ENCODE data around the gene VEGFD. TPM values are rescaled to one million over a fixed set of nuclear protein-coding genes. Genes with fewer than 3 reads are reported as not detected.

The VEGFD gene
- polyA plus RNA-seq, 1 donor (not counting 4 experiments of a cell fraction or from before 2014, with no cell fraction given): 0.14 TPM

- no peak overlapping the region for H3K4me2 ChIP-seq (ENCODE audit: control insufficient read depth, extremely low read depth, insufficient read depth, low read depth, low read length)
- TF ChIP-seq CTCF (optimal IDR thresholded peaks at IDR 0.05 in 1 of 3, IDR thresholded peaks at IDR 0.05 in 1 of 3, conservative IDR thresholded peaks at IDR 0.05 in 1 of 3; ENCODE audit: extremely low read depth in 1 of 3, insufficient read depth in 2 of 3, low read length in 3 of 3) (no peak), EZH2 (IDR thresholded peaks at IDR 0.05; ENCODE audit: low read length) (no peak)
- no peaks in the 10 kb centered on the region for H3K36me3 ChIP-seq (ENCODE audit: control insufficient read depth in 2 of 2, extremely low read depth in 1 of 2, insufficient read depth in 2 of 2, low read length in 2 of 2)
- no peak overlapping the region for H3K4me3 ChIP-seq (ENCODE audit: control insufficient read depth in 2 of 3, extremely low read depth in 1 of 3, insufficient read depth in 2 of 3, low read depth in 1 of 3, low read length in 3 of 3)
- H3K27me3 ChIP-seq (ENCODE audit: control insufficient read depth, extremely low read depth, insufficient read depth, low read length): peaks cover 6% of the 10 kb centered on the region
- FAIRE-seq: no peak
- dilution Hi-C loops (cut with MboI; ENCODE audit: extremely low pct_ligation_motif_present, low sequenced_read_pairs): no loop called here
- H3K4me1 ChIP-seq (ENCODE audit: control insufficient read depth, extremely low read depth, insufficient read depth, low read length): no peaks in the 10 kb centered on the region
- DNase-seq (ENCODE audit: low read depth, low spot score): no peak
- no peaks in the 10 kb centered on the region for H3K79me2 ChIP-seq (ENCODE audit: control insufficient read depth, insufficient read depth, low read length)
- no peak overlapping the region for H2AFZ ChIP-seq (ENCODE audit: control insufficient read depth, low read length)
- H4K20me1 ChIP-seq (ENCODE audit: control insufficient read depth, extremely low read depth, insufficient read depth, low read length): no peaks in the 10 kb centered on the region
- H3K27ac ChIP-seq (ENCODE audit: control insufficient read depth, insufficient read depth, low read length): no peak overlapping the region
- no peak overlapping the region for H3K9ac ChIP-seq (ENCODE audit: control insufficient read depth, extremely low read depth, insufficient read depth, low read length)
- H3K9me1 ChIP-seq (ENCODE audit: control insufficient read depth, extremely low read depth, insufficient read depth, low read length): no peaks in the 10 kb centered on the region
- no peaks in the 10 kb centered on the region for H3K9me3 ChIP-seq (ENCODE audit: control insufficient read depth, low read depth, low read length)
These were observed 43.3 kb downstream of the VEGFD start for GRCh38 chrX:15340867-15341266.

DNA sequence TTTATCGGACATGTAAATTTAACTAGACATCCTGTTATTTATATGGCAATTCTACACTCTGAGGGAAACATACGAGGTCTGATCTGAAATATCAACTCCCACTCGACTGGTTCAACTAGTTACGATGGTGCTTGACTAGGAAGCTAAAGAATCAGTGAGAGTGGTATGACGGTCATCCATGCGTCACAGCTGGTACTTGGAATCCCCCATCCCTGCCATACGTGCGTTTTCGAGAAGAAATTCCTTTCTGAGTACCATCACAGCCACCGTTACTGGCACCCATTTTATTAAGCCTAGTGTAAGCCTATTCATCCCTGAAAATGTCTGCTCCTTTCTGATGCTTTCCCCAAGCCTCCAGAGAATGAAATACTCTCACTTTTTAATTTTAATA is 48.2 kb downstream of the VEGFD start:
- TF ChIP-seq EZH2 (IDR thresholded peaks at IDR 0.05; ENCODE audit: low read length): no peak
- no peak for TF ChIP-seq CTCF (optimal IDR thresholded peaks at IDR 0.05 in 1 of 3, IDR thresholded peaks at IDR 0.05 in 1 of 3, conservative IDR thresholded peaks at IDR 0.05 in 1 of 3; ENCODE audit: extremely low read depth in 1 of 3, insufficient read depth in 2 of 3, low read length in 3 of 3)
- H3K4me3 ChIP-seq (ENCODE audit: control insufficient read depth in 2 of 3, extremely low read depth in 1 of 3, insufficient read depth in 2 of 3, low read depth in 1 of 3, low read length in 3 of 3): peak overlapping the region; percentile 17 to 64 (median 31)
- peak; percentile 17 for FAIRE-seq
- peaks cover 0 to 3% of the 10 kb centered on the region in 2 experiments for H3K36me3 ChIP-seq (ENCODE audit: control insufficient read depth in 2 of 2, extremely low read depth in 1 of 2, insufficient read depth in 2 of 2, low read length in 2 of 2)
- dilution Hi-C loops (cut with MboI; ENCODE audit: extremely low pct_ligation_motif_present, low sequenced_read_pairs): no loop called here
- no peak for DNase-seq (ENCODE audit: low read depth, low spot score)
- H4K20me1 ChIP-seq (ENCODE audit: control insufficient read depth, extremely low read depth, insufficient read depth, low read length): no peaks in the 10 kb centered on the region
- no peaks in the 10 kb centered on the region for H3K9me1 ChIP-seq (ENCODE audit: control insufficient read depth, extremely low read depth, insufficient read depth, low read length)
- peak overlapping the region; percentile 93 for H3K9ac ChIP-seq (ENCODE audit: control insufficient read depth, extremely low read depth, insufficient read depth, low read length)
- no peaks in the 10 kb centered on the region for H3K4me1 ChIP-seq (ENCODE audit: control insufficient read depth, extremely low read depth, insufficient read depth, low read length)
- no peaks in the 10 kb centered on the region for H3K9me3 ChIP-seq (ENCODE audit: control insufficient read depth, low read depth, low read length)
- peak overlapping the region; percentile 75 for H3K27ac ChIP-seq (ENCODE audit: control insufficient read depth, insufficient read depth, low read length)
- peaks cover 6% of the 10 kb centered on the region for H3K27me3 ChIP-seq (ENCODE audit: control insufficient read depth, extremely low read depth, insufficient read depth, low read length)
- peak overlapping the region; percentile 46 for H3K4me2 ChIP-seq (ENCODE audit: control insufficient read depth, extremely low read depth, insufficient read depth, low read depth, low read length)
- H3K79me2 ChIP-seq (ENCODE audit: control insufficient read depth, insufficient read depth, low read length): peaks cover 12% of the 10 kb centered on the region
- no peak overlapping the region for H2AFZ ChIP-seq (ENCODE audit: control insufficient read depth, low read length)

Measured in keratinocyte (primary cell).